Fibroblast of peridontal ligament (primary cell): ENCODE results near the gene XCR1.

Experiments
- DNase-seq: peaks from one replicate; pipeline ENCODE4 v3.0.0-alpha.2; 2010; ENCODE audit errors: extremely low read depth

Gene XCR1

DNA sequence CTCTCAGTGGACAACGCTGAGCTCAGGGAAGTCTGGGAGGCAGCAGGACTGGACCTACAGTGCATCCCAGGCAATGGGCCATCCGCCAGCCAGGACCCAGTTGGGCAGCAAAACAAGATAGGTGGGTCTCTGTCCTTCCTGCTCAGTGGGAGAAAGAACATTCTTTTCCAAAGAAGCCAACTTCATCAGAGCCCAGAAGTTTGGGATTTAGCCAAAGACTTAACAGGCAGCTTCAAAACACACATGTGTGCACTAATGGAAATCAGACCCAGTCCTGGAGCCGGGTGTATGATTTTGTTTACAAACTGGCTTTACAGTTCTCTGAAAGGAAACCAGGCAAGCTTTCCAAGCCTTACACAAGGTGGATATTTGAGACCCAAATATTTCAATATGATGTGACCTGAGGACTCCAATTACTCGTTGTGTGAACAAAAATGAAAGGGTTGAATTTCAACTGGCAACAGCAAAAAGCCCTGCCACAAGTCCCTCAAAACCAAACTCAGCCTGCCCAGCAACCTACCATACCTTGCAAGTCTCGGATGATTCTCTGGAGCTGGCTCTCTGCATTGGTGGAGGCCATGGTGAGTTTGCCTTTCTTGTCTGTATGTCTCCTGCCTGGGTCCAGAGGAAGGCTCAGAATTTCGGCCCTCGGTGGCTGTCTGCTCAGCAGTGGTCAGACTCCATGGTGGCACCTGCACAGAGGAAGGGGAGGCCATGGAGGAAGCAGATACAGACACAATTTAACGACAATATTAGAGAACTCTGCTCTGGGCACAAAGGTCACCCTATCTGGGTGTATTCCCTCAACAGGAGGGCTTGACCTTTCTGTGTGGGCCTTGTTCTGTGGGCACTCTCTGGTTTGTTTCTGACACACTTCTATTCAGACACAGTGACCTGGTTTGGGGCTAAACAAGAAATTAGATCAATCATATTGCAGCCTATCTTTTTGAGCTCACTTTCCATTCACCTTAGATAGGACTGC lies 42.7 kb downstream of the XCR1 start:
- DNase-seq = peak; percentile 96

DNA sequence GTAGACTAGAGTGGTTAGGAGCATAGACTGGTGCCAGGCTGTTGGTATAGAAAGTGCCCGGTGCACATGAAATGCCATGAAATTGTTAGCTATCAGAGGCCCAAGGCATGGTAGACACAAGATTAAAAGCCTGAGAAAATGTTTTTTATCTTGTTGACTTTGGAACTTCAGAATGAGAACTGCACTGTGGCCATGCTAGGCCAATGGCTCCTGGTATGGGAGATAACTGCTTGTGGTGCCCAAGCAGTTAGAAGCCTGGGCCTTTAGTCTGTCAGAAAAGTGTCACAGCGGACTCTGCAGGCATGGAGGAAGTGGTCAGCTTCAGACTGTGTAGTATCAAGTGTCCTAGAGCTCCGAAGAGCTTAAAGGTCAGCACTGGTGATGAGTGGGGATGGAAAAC lies 43.5 kb downstream of the XCR1 start:
- DNase-seq = no peak

DNA sequence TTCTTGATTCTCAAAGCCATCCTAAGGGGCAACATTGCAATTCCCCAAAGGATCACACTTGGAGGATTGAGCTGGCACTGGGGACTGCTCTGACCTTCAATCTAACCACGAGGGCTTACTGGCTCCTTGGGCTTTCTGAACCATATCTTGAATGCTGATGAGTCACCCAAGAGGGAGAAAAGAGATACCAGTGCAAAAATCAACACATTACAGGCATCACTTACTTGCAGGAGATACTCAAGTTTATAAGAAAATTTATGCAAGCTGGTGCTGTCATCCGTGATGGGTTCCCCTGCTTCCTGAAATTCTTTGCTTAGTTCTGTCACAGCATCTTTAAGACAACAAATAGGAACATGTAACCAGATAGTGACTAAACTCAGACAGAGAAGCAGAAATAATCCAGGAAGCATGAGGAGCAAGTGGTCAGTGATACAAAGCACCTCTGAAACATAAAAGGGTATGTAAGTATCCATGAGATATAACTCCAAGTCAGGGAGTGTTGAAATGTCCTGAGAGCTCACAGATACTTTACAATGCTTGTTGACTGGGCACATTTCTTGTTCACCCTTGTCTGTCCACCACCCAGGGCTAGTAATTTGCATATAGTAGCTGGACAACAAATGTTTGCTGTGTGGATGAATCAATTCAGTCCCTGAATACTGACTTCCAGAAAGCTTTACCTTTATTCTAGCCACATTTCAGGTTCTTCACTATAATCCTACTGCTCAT lies 45.8 kb downstream of the XCR1 start:
- peak; percentile 70 for DNase-seq

DNA sequence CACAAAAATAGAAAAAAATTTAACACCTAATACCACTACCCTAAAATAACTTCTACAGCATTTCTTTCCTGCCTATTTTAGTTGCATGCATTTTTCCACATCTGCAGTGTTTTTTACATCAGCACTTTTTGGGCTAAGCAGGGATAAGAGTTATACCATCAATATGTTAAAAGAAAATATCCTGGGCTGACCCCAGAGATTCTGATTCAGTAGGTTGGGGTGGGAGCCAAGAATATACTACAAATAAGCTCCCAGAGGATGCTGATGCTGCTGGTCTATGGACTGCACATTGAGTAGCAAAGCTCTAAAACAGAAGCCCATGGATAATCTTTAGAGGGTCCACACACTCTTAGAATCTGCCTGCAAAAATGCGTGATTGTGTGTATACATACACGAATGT lies 46.5 kb downstream of the XCR1 start:
- peak; percentile 86 for DNase-seq

DNA sequence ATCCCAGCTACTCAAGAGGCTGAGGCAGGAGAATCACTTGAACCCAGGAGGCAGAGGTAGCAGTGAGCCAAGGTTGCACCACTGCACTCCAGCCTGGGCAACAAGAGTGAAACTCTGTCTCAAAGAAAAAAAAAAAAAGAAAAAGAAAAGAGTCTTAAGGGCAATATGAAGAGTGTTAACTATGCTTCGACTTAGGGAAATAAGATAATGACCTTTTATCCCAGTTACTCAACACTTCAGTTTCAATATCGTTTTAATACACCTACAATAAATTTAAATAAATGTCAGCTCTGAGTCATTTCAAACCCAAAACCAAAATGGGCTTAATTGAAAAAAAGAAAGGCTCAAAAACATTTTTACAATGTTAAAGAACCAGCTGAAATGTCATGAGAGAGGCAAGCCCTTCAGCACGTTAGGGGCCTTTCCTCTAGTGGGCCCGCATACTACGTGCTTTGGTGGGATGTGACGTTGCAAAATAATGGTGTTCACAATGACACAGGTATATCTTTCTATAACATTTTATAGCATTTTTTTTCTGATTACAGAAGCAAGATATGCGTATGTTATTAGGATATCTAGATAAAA lies 47.0 kb downstream of the XCR1 start:
- no peak for DNase-seq

DNA sequence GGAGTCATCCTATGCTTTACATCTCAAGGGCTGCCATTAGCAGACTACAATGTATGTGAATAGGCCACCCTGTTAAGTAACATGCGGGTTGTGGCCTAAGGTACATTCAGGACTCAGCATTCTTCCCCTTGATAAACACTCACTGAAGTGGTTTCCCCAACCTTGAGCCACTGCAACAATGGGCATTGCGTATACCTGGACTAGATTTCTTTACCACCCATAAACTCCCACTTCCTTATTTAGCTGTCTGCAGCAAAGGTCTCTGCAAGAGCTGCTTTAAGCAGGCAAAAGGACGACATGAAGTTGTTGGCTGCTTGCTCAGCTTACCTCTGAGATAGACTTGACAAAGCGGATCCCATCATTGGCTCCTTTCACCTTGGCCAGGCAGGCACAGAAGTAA lies 47.9 kb downstream of the XCR1 start:
- DNase-seq = no peak

DNA sequence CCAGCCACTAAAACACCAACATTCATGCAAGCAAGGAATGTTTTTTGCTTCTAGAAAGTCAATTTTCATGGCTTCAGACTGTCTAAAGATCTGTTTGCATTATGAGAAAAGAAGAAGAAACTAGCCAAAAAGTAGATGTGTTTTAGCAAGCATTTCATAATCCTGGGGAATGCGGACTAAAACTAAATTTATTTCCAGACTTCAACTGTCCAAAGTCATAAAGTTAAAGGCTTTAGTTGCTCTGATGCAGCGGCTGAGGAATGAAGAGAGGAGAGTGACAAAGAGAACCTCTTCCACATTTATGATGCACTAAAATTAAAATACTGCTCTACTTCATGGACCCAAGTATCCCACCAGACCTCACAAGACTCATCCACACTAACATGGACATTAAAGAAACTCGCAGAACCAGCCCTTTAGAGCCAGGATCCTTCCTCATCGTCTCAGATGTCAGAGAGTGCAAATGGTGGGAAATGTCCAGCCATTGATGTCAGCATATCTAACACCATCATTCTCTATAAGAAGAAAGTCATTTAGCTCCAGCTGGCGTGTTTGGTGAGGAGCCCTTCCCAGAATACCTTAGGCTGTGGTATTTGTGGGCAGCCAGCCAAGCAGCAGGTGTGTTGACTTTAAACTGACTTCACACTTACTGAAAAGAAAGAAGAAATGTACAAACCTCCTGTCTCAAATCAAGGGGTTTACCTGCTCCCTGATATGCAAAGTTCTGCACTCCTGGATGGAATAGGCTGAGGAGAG lies 49.1 kb downstream of the XCR1 start:
- peak; percentile 8 for DNase-seq

DNA sequence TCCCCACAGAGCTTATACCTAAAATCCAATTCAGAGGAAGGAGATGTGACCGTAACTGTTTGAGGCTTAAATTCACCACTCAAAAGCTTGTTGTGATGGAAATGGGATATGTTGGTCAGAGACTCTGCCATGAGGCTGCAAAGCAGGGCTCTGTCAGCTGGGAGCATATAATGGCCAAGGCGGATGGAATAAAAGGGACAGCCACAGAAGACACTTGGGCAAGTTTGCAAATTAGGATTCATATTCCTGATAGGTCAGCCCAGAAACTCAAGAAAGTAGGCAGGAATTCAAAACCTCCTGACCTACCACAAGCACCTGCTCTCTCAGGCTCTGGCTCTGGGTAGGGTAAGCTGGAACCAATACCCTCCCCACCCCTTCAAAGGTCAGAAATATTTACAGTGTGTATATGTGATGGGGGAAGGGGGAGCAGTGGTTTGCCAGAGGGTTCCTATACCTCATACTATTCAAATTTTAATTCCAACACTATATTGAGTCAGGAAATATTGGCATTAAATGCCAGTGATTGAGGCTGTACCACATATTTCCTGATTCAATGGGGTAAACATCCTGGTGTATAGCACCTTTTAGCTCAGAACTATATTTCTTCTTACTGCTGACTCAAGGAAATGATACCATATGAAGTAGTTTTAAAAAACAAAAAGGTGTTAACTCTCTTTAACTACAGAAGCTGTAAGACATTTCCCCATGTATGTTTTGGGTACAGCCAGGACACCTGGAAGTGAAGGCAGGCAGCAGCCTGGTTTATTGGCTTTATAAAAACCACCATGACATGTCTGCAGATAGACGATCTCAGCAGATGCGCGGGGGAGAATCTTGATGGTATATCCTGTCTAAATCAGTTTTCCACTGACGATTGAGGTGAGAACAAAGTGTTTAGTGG lies 50.8 kb downstream of the XCR1 start:
- DNase-seq = no peak

DNA sequence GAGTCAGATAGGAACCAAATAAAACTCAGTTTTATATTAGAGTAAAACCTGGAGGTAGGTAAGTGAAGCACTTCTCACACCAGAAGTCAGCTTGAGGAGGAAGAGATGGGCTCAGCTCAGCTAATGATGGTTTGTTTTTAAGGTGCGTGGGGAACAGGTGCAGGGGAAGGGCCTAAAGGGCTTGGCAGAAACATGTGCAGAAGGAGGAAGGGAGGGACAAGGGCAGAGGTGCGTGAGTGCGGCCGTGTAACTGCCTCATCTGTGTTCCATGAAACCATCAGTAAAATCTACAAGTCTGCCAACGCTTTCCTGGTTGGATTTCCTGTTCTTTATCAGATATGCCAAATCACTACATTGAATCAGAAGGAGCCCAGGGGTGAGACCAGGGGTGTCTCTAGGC lies 51.6 kb downstream of the XCR1 start:
- no peak for DNase-seq

DNA sequence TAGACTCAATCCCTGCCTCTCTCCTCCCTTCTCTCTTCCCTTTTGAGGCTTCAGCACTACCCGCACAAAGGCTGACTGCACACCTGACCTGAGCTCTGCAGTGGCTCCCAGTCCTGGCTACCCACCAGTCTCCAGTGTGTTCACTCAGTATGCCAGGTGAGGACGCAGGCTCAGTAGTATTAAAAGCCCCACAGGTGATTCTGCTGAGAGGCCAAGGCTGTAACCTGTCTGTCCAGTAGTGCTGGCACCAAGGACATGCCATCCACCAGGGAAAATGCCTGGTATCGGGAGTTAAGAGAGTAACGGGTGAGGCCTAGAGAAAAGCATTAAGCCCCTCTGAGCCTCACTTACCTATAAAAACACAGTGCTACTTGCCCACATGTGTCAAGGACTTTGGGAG lies 52.6 kb downstream of the XCR1 start:
- no peak for DNase-seq

DNA sequence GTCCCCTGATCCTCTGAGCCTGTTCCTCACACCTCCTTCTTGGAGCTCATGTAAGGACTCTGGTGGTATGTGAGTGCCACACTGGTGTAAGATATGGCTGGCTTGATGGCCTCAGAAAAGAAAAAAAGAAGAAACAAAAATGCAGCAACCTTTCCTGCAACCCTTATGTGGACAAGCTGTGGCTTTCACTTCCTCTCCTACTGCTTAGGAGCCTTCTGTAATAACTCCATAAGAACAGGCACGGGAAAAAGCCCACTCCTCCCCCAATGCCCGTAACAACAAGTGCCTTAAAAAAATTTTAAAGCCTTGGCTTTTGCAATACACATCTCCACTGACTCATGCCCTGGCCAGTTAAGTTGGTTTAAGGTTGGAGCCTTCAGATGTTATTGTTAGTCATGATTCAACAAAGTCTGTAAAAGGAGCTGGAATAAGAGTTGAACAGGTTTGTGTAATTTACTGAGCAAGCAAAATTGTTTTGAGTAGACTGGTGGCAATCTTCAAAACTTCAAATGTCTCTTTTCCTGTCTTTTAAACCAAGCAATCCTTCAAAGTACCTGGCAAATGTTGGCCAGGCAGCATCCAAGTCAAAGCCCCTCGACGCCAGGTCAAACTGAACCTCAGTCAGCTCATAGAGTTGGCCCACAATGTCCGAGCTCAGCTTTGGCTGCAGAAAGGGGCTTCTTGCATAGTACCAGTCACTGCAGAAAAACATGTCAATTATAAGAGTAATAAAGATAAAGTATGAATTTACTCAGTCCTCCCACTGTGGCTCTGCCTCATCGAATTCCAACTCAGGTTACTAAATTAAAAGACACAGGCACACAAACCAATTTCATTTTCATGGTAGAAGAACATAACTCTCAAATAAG lies 54.5 kb downstream of the XCR1 start:
- peak; percentile 96 for DNase-seq

DNA sequence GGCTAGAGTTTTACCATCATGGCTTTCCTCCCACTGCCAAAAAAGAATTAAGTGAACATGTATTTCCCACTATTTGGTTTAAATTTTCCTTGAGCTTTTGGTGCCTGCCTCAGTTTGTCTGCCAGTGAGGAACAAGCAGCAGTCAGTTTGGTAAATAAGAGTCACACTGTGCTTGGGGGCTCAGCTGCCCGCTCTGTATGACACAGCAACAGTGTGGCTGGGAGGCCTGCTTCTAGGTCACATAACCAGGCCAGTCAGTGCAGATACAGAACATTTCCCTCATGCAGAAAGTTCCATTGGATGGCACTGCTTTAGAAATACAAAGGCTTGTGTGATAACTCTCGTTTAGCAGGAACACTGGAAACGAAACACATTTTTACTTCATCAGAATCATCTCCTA lies 57.3 kb downstream of the XCR1 start:
- no peak for DNase-seq

DNA sequence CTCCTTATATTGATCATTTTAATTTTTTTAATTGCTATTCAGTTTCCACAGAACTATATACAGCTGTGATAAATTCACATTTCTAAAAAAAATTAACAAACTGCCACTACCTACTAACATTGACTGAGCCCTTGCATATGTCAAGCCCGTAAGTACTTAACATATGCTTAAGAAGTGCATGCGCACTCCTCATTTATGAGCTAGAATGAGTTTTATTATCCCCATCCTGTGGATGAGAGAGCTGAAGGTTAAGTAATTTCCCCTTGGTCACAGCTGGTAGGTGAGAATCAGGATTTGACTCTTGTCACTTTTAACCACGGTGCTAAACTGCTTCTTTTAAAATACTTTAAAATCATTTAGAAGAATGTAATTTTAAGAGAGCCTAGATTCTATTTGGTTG lies 58.2 kb downstream of the XCR1 start:
- no peak for DNase-seq

DNA sequence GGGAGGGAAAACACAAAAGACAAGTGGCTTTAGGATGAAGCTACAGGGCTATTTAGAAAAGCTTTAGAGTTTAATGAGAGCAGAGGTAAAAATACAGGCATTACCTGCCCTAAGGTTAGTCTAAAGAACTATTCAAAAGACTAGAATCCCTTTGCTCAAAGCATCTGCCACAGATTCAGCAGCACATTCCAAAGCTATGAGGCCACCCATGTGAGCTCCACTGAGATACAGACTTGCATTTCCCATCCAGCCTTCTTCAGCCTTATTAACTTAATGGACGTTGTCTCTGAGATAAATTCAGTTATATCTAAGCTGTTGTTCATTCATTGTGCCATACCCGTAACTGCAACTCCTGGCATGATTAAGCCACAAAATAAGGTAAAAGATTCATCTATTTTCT lies 58.6 kb downstream of the XCR1 start:
- peak; percentile 69 for DNase-seq

DNA sequence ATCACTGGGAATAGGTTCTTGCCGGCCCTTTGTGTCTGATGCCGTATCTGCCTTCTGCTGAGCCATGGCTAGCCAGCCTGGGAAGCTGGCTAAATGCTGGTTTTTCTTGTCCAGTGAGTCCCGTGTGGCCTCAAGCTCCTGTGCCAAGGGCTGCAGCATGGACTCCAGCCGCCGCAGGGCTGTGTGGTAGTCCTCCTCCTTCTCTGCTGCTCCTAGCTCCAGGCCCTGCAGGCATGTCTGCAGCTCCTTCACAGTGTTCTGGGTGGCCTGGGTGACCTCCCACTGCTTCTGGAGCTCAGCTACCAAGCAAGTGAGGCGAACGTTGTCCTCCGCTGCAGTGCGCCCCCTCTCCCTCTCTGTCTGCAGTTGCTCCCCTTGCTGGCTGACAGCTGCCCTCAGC lies 59.1 kb downstream of the XCR1 start:
- no peak for DNase-seq

DNA sequence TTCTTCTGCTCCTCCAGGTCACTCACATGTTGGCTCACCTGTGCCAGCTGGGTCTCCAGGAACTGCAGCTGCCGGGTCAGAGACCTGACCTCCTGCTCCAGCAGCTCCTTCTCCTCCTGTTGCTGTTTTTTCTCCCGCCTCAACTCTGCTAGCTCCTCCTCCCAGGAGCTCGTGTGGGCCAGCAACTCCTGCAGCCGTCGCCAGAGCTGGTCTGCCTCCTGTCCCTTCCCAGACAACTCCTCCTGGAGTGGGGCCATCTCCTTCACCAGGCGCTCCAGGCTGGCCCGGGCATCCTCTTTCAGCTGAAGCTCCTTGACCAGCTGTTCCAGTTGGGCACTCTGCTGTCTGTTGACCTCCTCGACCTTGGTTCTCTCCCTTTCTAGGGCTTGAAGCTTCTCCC lies 59.6 kb downstream of the XCR1 start:
- no peak for DNase-seq
